Mesenchymal stem cell (in vitro differentiated cells and primary cell): Measurements from ENCODE around the gene BICD2.
"Not testable (repeated sequence)": the region's sequence is repeated elsewhere in the genome, so short reads cannot be mapped to it uniquely, and the experiment has no call there.

Source experiments
- DNase-seq: peaks from one replicate; pipeline ENCODE4 v3.0.0-alpha.2; 2013
- H2AFZ ChIP-seq: one replicate; pipeline ENCODE4 v1.6.1; 2013; ENCODE audit warnings: low read depth, mild to moderate bottlenecking, control low read depth, inconsistent platforms, low read length, moderate library complexity
- H2AK5ac ChIP-seq: 2 replicates; pipeline ENCODE4 v1.6.1; 2013; ENCODE audit warnings: low read length, moderate library complexity, mild to moderate bottlenecking, inconsistent platforms; ENCODE audit not compliant: severe bottlenecking
- H2BK120ac ChIP-seq: one replicate; pipeline ENCODE4 v1.6.1; 2013; ENCODE audit warnings: low read depth, mild to moderate bottlenecking, inconsistent platforms, low read length, moderate library complexity
- H2BK12ac ChIP-seq, 2 experiments: one replicate each; pipeline ENCODE4 v1.6.1; 2013; ENCODE audit warnings: inconsistent platforms in 2 of 2, low read length in 2 of 2, mild to moderate bottlenecking in 2 of 2, moderate library complexity in 2 of 2, control low read depth in 1 of 2
- H2BK15ac ChIP-seq: one replicate; pipeline ENCODE4 v1.6.1; 2013; ENCODE audit warnings: mild to moderate bottlenecking, low read depth, inconsistent platforms; ENCODE audit not compliant: poor library complexity, severe bottlenecking
- H2BK5ac ChIP-seq: 2 replicates; pipeline ENCODE4 v1.6.1; 2013; ENCODE audit warnings: low read depth, mild to moderate bottlenecking, low read length, control low read depth, inconsistent platforms; ENCODE audit not compliant: poor library complexity, severe bottlenecking
- H3K14ac ChIP-seq, 2 experiments: one replicate each; pipeline ENCODE4 v1.6.1; 2013; ENCODE audit warnings: inconsistent platforms in 2 of 2, low read length in 2 of 2, control low read depth in 1 of 2, mild to moderate bottlenecking in 1 of 2, moderate library complexity in 1 of 2
- H3K18ac ChIP-seq, 2 experiments: one replicate each; pipeline ENCODE4 v1.6.1; 2013; ENCODE audit warnings: inconsistent platforms in 2 of 2, low read length in 2 of 2, control low read depth in 1 of 2, low read depth in 1 of 2, mild to moderate bottlenecking in 1 of 2
- H3K23ac ChIP-seq, 2 experiments: one replicate each; pipeline ENCODE4 v1.6.1; 2013; ENCODE audit warnings: inconsistent platforms in 2 of 2, low read length in 2 of 2, mild to moderate bottlenecking in 2 of 2, moderate library complexity in 2 of 2, control low read depth in 1 of 2
- H3K27ac ChIP-seq: 2 replicates; pipeline ENCODE4 v1.5.1; 2013; ENCODE audit warnings: mild to moderate bottlenecking, moderate library complexity, low read length, control low read depth, inconsistent platforms; ENCODE audit not compliant: poor library complexity, severe bottlenecking
- H3K27me3 ChIP-seq, 2 experiments: 2 replicates each; pipeline versions ENCODE4 v1.6.1 to v1.7.0; 2013; ENCODE audit warnings: low read length in 2 of 2, mild to moderate bottlenecking in 2 of 2, moderate library complexity in 2 of 2, control low read depth in 1 of 2, inconsistent platforms in 1 of 2; ENCODE audit not compliant: control insufficient read depth in 1 of 2, insufficient read depth in 1 of 2
- H3K36me3 ChIP-seq, 2 experiments: 2 replicates each; pipeline versions ENCODE4 v1.6.1 to v1.7.0; 2013; ENCODE audit warnings: low read length in 2 of 2, control low read depth in 1 of 2, inconsistent platforms in 1 of 2, low read depth in 1 of 2, mild to moderate bottlenecking in 1 of 2; ENCODE audit not compliant: insufficient read depth in 2 of 2, control insufficient read depth in 1 of 2
- H3K4ac ChIP-seq, 2 experiments: one replicate each; pipeline ENCODE4 v1.6.1; 2013; ENCODE audit warnings: inconsistent platforms in 2 of 2, low read length in 2 of 2, mild to moderate bottlenecking in 2 of 2, moderate library complexity in 2 of 2, control low read depth in 1 of 2, low read depth in 1 of 2
- H3K4me1 ChIP-seq: 2 replicates; pipeline ENCODE4 v1.6.1; 2013; ENCODE audit warnings: low read depth, low read length, control low read depth; ENCODE audit not compliant: control insufficient read depth, insufficient read depth
- H3K4me2 ChIP-seq: 2 replicates; pipeline ENCODE4 v1.6.1; 2013; ENCODE audit warnings: low read length, mild to moderate bottlenecking, inconsistent platforms; ENCODE audit not compliant: poor library complexity, severe bottlenecking
- H3K4me3 ChIP-seq, 2 experiments: 2 replicates each; pipeline versions ENCODE4 v1.5.1 to v1.7.0; 2013; ENCODE audit warnings: low read length in 2 of 2, mild to moderate bottlenecking in 2 of 2, control low read depth in 1 of 2, low read depth in 1 of 2; ENCODE audit not compliant: insufficient read depth in 1 of 2
- H3K79me1 ChIP-seq: replicated peaks from 2 replicates; pipeline ENCODE4 v1.6.1; 2013; ENCODE audit warnings: mild to moderate bottlenecking, control low read depth, low read length, inconsistent platforms; ENCODE audit not compliant: poor library complexity, severe bottlenecking
- H3K9ac ChIP-seq: 2 replicates; pipeline ENCODE4 v1.7.0; 2013; ENCODE audit warnings: mild to moderate bottlenecking, low read length, moderate library complexity
- H3K9me3 ChIP-seq: 2 replicates; pipeline ENCODE4 v1.7.0; 2013; ENCODE audit warnings: mild to moderate bottlenecking, low read length; ENCODE audit not compliant: control insufficient read depth
- H4K8ac ChIP-seq: one replicate; pipeline ENCODE4 v1.6.1; 2013; ENCODE audit warnings: inconsistent platforms, mild to moderate bottlenecking, low read length, moderate library complexity
- H4K91ac ChIP-seq: one replicate; pipeline ENCODE4 v1.6.1; 2013; ENCODE audit warnings: mild to moderate bottlenecking, low read length, inconsistent platforms
- WGBS: methylation state at CpG from one replicate; pipeline ENCODE4 v1.1.7; 2013; ENCODE audit warnings: mixed read lengths; 5-methylcytosine and 5-hydroxymethylcytosine counted together

The BICD2 gene

GRCh38 chr9:92770360-92770995 is 5.8 kb upstream of the BICD2 start:
- H3K4me3 ChIP-seq = no peak overlapping the region
- peak overlapping the region; percentile 68 for H2AFZ ChIP-seq
- H2BK15ac ChIP-seq = no peak overlapping the region
- peak overlapping the region in 1 of 2 experiments; percentile 4 for H2BK12ac ChIP-seq
- peak overlapping the region in 1 of 2 experiments; percentile 52 for H3K4ac ChIP-seq
- no peaks in the 10 kb centered on the region for H3K36me3 ChIP-seq
- peaks cover 3 to 5% of the 10 kb centered on the region in 2 experiments for H3K27me3 ChIP-seq
- H4K8ac ChIP-seq = peak overlapping the region; percentile 95
- no peak overlapping the region for H3K4me2 ChIP-seq
- H4K91ac ChIP-seq = peak overlapping the region; percentile 80
- H3K4me1 ChIP-seq = peaks cover 10% of the 10 kb centered on the region
- H3K23ac ChIP-seq = no peak overlapping the region
- H3K9ac ChIP-seq = no peak overlapping the region
- no peak overlapping the region for H2BK5ac ChIP-seq
- no peak overlapping the region for H3K27ac ChIP-seq
- H2AK5ac ChIP-seq = no peak overlapping the region
- peak; percentile 19 for DNase-seq
- H3K18ac ChIP-seq = peak overlapping the region; percentile 10 to 62
- H2BK120ac ChIP-seq = no peak overlapping the region
- H3K79me1 ChIP-seq = no peaks in the 10 kb centered on the region
- H3K14ac ChIP-seq = peak overlapping the region in 1 of 2 experiments; percentile 73
- 74% methylated on average over 7 of the region's 7 CpGs for WGBS
- H3K9me3 ChIP-seq = no peaks in the 10 kb centered on the region

- H2BK12ac ChIP-seq = no peak overlapping the region
- WGBS = 95% methylated on average over 2 of the region's 2 CpGs
- H3K18ac ChIP-seq = peak overlapping the region in 1 of 2 experiments; percentile 10
- no peak overlapping the region for H3K27ac ChIP-seq
- peaks cover 10% of the 10 kb centered on the region for H3K4me1 ChIP-seq
- peak overlapping the region in 1 of 2 experiments; percentile 52 for H3K4ac ChIP-seq
- no peak overlapping the region for H3K9ac ChIP-seq
- H2BK15ac ChIP-seq = no peak overlapping the region
- no peaks in the 10 kb centered on the region for H3K9me3 ChIP-seq
- H3K23ac ChIP-seq = no peak overlapping the region
- H4K8ac ChIP-seq = peak overlapping the region; percentile 95
- H3K27me3 ChIP-seq = peaks cover 3 to 5% of the 10 kb centered on the region in 2 experiments
- H3K4me3 ChIP-seq = no peak overlapping the region
- H3K79me1 ChIP-seq = no peaks in the 10 kb centered on the region
- no peak overlapping the region for H3K14ac ChIP-seq
- no peaks in the 10 kb centered on the region for H3K36me3 ChIP-seq
- no peak for DNase-seq
- H2AFZ ChIP-seq = no peak overlapping the region
- no peak overlapping the region for H2AK5ac ChIP-seq
- H2BK120ac ChIP-seq = no peak overlapping the region
- H3K4me2 ChIP-seq = no peak overlapping the region
- peak overlapping the region; percentile 80 for H4K91ac ChIP-seq
- H2BK5ac ChIP-seq = no peak overlapping the region
Observed at GRCh38 chr9:92769990-92770359, 5.3 kb upstream of the BICD2 start.

- no peak overlapping the region for H3K14ac ChIP-seq
- no peak overlapping the region for H3K4me2 ChIP-seq
- H3K4ac ChIP-seq = no peak overlapping the region
- peaks cover 3 to 5% of the 10 kb centered on the region in 2 experiments for H3K27me3 ChIP-seq
- no peaks in the 10 kb centered on the region for H3K36me3 ChIP-seq
- 90% methylated on average over 3 of the region's 3 CpGs for WGBS
- H3K4me3 ChIP-seq = no peak overlapping the region
- H3K23ac ChIP-seq = no peak overlapping the region
- H2BK15ac ChIP-seq = no peak overlapping the region
- no peak overlapping the region for H3K27ac ChIP-seq
- H3K18ac ChIP-seq = no peak overlapping the region
- no peaks in the 10 kb centered on the region for H3K9me3 ChIP-seq
- H2BK120ac ChIP-seq = no peak overlapping the region
- DNase-seq = no peak
- H2BK12ac ChIP-seq = no peak overlapping the region
- no peak overlapping the region for H4K8ac ChIP-seq
- H2AFZ ChIP-seq = no peak overlapping the region
- H2AK5ac ChIP-seq = no peak overlapping the region
- no peak overlapping the region for H4K91ac ChIP-seq
- peaks cover 10% of the 10 kb centered on the region for H3K4me1 ChIP-seq
- no peak overlapping the region for H3K9ac ChIP-seq
- peaks cover 1% of the 10 kb centered on the region for H3K79me1 ChIP-seq
- no peak overlapping the region for H2BK5ac ChIP-seq
Observed at GRCh38 chr9:92769286-92769685, 4.7 kb upstream of the BICD2 start.

- H3K9ac ChIP-seq, H3K27ac ChIP-seq: not testable (repeated sequence)
- 88% methylated on average over 10 of the region's 10 CpGs for WGBS
Observed at GRCh38 chr9:92768816-92769215, 4.2 kb upstream of the BICD2 start.

More at GRCh38 chr9:92768816-92769215, 4.2 kb upstream of the BICD2 start:
- not testable (repeated sequence) for H3K4me2 ChIP-seq, H3K4me3 ChIP-seq, DNase-seq, H3K14ac ChIP-seq, H3K4ac ChIP-seq, H4K91ac ChIP-seq, H3K36me3 ChIP-seq, H2BK15ac ChIP-seq, H2AFZ ChIP-seq, H2AK5ac ChIP-seq, H2BK120ac ChIP-seq, H2BK5ac ChIP-seq, H4K8ac ChIP-seq, H3K9me3 ChIP-seq, H3K27me3 ChIP-seq, H3K18ac ChIP-seq, H3K23ac ChIP-seq, H2BK12ac ChIP-seq, H3K79me1 ChIP-seq
- H3K4me1 ChIP-seq = peaks cover 10% of the 10 kb centered on the region
